ENCODE results near the gene SLU7. TPM values are rescaled to one million over a fixed set of nuclear protein-coding genes. Genes with fewer than 3 reads are reported as not detected.

The SLU7 gene
- total and polyA plus RNA-seq, 7 donors: 22.4 to 80.3 (median 44.4) TPM

DNA sequence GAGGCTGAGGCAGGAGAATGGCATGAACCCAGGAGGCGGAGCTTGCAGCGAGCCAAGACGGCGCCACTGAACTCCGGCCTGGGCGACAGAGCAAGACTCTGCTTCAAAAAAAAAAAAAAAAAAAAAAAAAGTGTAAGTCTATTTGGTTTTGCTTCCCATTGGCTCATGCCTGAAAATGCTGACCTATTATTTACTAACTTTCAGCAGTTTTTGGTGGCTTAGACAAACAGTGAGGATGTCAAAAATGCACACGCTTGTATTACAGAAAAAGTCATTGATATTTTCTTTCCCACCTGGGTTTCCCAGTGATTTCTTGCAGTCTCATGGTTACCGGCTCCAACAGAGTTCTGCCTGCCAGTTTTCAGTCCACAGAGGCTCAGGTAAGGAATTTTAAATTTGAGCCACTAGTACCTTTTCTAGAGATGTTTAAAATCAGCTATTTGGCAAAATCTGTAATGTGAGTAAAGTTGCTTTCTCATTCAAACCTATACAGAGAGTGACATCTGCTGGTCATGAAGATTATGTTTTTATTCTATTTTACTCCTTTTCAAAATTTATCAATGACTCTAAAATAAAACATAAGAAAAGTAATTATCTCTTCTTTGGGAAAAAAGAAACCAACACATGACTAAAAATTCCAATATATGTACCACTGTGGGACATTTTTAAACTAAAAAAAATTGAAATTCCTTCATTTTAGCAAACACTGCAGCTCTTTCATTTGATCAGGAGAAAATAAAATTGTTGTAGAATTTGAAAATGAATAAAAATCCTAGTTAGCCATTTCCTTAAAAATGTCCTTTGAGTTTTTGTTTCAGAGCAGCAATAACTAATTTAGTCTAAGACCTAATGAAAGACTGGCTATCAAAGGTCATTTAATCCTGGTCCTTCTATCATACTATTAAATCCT lies 27.8 kb downstream of the SLU7 start:
- H3K27ac ChIP-seq: no peak overlapping the region
- 67 to 77% methylated on average over 8 of the region's 8 CpGs for WGBS, 2 donors
- H3K9me3 ChIP-seq: peaks cover 0 to 10% (median 3%) of the 10 kb centered on the region in 4 donors
- no peak for DNase-seq
- H3K36me3 ChIP-seq: no peaks in the 10 kb centered on the region
- intact Hi-C loops (cut with DNase I): no loop called here
- TF ChIP-seq POLR2AphosphoS5 (IDR thresholded peaks at IDR 0.05): no peak
- peak in 1 of 4 experiments; percentile 31 for TF ChIP-seq CTCF (IDR thresholded peaks at IDR 0.05)
- H3K4me3 ChIP-seq: no peak overlapping the region
- no peaks in the 10 kb centered on the region for H3K27me3 ChIP-seq
- peaks cover 0 to 25% (median 9%) of the 10 kb centered on the region in 4 donors for H3K4me1 ChIP-seq

DNA sequence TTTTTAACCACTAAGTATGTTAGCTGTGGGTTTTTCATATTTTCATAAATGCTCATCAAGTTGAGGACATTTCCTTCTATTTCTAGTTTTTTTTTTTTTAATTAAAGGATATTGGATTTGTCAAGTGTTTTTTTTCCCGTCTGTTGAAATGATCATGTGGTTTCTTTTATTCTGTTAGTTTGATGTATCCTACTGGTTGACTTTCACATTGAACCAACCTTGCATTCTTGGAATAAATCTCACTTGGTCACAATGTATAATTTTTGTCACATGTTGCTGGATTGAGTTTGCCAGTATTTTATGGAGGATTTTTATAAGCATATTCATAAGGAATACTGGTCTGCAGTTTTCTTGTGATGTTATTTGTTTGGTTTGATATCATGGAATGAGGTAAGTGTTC lies 31.4 kb downstream of the SLU7 start:
- no peaks in the 10 kb centered on the region for H3K27me3 ChIP-seq
- no peaks in the 10 kb centered on the region for H3K36me3 ChIP-seq
- no peak overlapping the region for H3K4me3 ChIP-seq
- DNase-seq: no peak
- H3K9me3 ChIP-seq: peaks cover 0 to 10% (median 3%) of the 10 kb centered on the region in 4 donors
- H3K27ac ChIP-seq: no peak overlapping the region
- H3K4me1 ChIP-seq: peaks cover 0 to 5% (median 0%) of the 10 kb centered on the region in 4 donors
- 95 to 97% methylated on average over 1 of the region's 1 CpG for WGBS, 2 donors
- intact Hi-C loops (cut with DNase I): no loop called here
- TF ChIP-seq CTCF (IDR thresholded peaks at IDR 0.05) (no peak), POLR2AphosphoS5 (IDR thresholded peaks at IDR 0.05) (no peak), POLR2A (IDR thresholded peaks at IDR 0.05) (no peak), EP300 (IDR thresholded peaks at IDR 0.05) (no peak)

DNA sequence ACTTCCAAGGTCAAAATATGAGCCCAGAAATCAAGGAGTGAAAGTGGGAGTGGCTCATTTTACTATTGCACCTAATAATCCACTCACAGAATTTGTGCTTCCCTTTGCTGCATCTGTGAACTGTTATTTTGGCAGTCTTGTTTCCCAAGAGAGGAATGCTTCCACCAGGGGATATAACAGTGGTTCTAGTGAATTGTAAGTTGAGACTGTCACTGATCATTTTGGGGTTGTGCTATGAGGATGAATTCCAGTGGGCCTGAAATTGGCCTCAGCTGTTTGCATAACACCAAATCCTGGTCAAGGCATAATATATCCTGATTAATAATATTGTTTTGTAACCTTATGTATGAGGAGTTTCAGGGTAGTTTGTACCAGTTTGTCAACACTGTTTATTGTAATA lies 33.4 kb downstream of the SLU7 start:
- no peak overlapping the region for H3K27ac ChIP-seq
- no peaks in the 10 kb centered on the region for H3K27me3 ChIP-seq
- no peaks in the 10 kb centered on the region for H3K36me3 ChIP-seq
- DNase-seq: no peak
- H3K9me3 ChIP-seq: peaks cover 0 to 10% (median 3%) of the 10 kb centered on the region in 4 donors
- no peak for TF ChIP-seq POLR2AphosphoS5 (IDR thresholded peaks at IDR 0.05)
- TF ChIP-seq EP300 (IDR thresholded peaks at IDR 0.05): no peak
- no peak for TF ChIP-seq POLR2A (IDR thresholded peaks at IDR 0.05)
- no peak for TF ChIP-seq CTCF (IDR thresholded peaks at IDR 0.05)
- no peaks in the 10 kb centered on the region for H3K4me1 ChIP-seq
- H3K4me3 ChIP-seq: no peak overlapping the region
- intact Hi-C loops (cut with DNase I): no loop called here

DNA sequence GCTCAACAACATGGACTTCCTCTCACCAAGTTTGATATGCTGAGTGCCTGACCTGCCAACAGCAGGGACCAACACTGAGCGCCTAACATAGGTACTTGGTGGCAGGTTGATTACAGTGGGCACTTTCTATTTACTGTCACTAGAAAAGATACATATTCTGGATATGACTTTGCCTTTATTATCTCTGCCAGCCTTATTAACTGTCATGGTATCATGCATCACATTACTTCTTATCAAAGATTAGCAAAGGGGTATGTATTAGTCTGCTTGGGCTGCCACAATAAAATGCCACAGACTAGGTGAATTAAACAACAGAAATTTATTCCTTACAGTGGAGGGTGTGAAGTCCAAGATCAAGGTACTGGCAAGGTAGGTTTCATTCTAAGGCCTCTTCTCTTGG lies 34.2 kb downstream of the SLU7 start:
- TF ChIP-seq EP300 (IDR thresholded peaks at IDR 0.05): no peak
- H3K9me3 ChIP-seq: peaks cover 0 to 10% (median 3%) of the 10 kb centered on the region in 4 donors
- H3K27me3 ChIP-seq: no peaks in the 10 kb centered on the region
- no peak overlapping the region for H3K4me3 ChIP-seq
- WGBS, 2 donors: 91 to 100% methylated on average over 1 of the region's 1 CpG
- H3K36me3 ChIP-seq: no peaks in the 10 kb centered on the region
- no peak for DNase-seq
- H3K4me1 ChIP-seq: no peaks in the 10 kb centered on the region
- intact Hi-C loops (cut with DNase I): no loop called here
- H3K27ac ChIP-seq: no peak overlapping the region

GRCh38 chr5:160382346-160382745 lies 36.5 kb downstream of the SLU7 start:
- Histone ChIP-seq H3K27ac (no peak overlapping the region), H3K9me3 (peaks cover 0 to 5% (median 3%) of the 10 kb centered on the region in 4 donors), H3K4me3 (no peak overlapping the region), H3K4me1 (no peaks in the 10 kb centered on the region), H3K27me3 (no peaks in the 10 kb centered on the region), H3K36me3 (no peaks in the 10 kb centered on the region)
- intact Hi-C loops (cut with DNase I): no loop called here
- WGBS, 2 donors: 61 to 66% methylated on average over 3 of the region's 3 CpGs
- TF ChIP-seq EP300 (IDR thresholded peaks at IDR 0.05): no peak
- TF ChIP-seq CTCF (IDR thresholded peaks at IDR 0.05): no peak
- no peak for TF ChIP-seq POLR2AphosphoS5 (IDR thresholded peaks at IDR 0.05)
- TF ChIP-seq POLR2A (IDR thresholded peaks at IDR 0.05): no peak
- DNase-seq: no peak
